Measurements from ENCODE around the gene PPT2.

- no peak for TF ChIP-seq CTCF (IDR thresholded peaks at IDR 0.05)
- TF ChIP-seq POLR2AphosphoS5 (IDR thresholded peaks at IDR 0.05) = no peak
These were observed 3.0 kb downstream of the PPT2 start for GRCh38 chr6:32156891-32157290.
